GM18499 (cell line): ENCODE measurements around the gene PROB1.
"Not testable (repeated sequence)": the region's sequence is repeated elsewhere in the genome, so short reads cannot be mapped to it uniquely, and the experiment has no call there.

Experiments
- ATAC-seq: cut with Tn5 transposase; IDR thresholded peaks from one replicate; pipeline ENCODE4 v1.9.1; 2021; ENCODE audit warnings: moderate number of reproducible peaks; ENCODE audit not compliant: insufficient read depth, unreplicated experiment

PROB1 gene

GRCh38 chr5:139395844-139396640, 1.1 kb upstream of the PROB1 start:
- ATAC-seq: no peak

- no peak for ATAC-seq
Observed at GRCh38 chr5:139394123-139394653, 716 bp downstream of the PROB1 start.

DNA sequence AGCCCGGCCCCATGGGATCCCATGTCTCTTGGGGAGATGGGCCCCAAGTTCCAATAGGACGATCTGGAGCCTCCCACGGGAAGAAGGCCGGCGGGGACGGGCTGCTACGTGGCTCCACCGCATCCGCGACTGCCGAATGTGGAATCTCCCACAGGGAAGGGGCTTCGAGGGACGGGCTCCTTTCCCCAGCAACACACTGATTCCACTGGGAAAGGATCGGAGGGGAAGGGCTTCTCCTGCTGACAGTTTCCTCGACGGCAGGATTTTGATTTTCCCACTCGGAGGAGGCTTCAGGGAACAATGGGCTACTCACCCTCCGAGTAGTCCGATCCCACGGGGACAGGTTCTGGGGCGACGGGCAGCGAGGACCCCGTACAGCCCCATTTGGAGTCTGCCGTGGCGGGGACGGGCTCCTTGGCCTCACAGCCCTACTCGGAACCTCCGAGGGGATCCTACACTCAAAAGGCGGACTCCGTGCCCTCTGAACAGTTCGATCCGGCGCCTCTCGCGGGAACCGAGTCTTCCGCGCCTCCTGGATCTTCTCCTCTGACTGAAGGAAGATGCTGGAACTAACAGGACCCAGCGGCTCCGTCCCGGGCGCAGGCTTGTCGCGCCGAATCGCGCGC, 1.3 kb downstream of the PROB1 start:
- ATAC-seq: no peak

DNA sequence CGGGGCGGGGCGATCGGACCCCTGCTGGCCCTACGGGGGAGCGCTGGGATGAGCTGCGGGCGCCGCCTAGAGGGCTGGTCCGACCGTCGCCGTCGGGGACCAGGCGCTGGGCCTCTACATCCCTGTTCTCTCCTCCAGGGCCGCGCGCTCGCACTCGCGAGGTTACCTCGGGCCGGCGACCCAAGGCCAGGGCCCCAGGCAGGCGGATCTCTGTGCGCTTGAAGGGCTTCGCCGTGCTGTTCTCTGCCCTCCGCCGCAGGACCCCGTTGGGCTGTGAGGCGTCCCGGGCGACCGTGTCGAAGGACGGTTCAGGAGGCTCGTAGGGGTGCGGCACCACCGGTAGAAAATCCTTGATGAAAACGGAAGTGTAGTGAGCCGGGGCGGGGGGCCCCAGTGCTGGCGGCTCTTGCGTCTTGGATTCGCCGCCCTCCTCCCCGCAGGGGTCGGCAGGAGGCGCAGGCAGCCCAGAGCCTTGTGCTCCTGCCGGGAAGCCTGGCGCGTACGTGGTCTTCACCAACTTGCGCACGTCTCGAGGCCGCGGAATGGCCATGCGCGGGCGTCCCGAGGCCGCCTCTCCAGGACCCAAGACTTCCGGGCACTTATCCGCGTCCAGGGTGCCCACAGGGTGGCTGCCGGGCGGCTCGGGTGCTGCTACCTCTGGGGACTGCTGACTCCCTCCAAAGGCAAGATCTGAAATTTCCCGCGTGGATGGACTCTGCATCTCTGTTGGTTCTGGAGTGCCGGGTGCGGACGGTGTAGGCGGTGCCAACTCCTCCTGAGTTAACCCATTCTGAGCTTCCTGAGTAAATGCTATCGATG, 2.0 kb downstream of the PROB1 start:
- ATAC-seq: peak; percentile 23

DNA sequence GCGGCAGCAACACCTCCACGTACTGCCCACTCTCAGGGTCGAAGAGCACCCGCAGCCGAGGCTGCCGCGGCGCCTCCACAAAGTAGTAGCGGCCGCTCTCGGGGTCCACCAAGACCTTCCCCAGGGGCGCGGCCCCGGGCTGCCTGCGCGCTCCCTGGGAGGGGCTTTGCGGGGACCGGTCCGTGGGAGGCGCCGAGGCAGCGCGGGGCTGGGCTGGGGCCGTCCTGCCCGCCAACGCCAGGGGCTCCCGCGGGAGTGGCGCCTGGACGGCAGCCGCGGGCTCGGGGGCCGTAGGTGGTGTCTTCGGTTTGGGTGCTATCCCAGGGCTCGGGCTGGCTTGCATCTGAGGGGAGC, 2.6 kb downstream of the PROB1 start:
- ATAC-seq: no peak

GRCh38 chr5:139391570-139392323, 3.2 kb downstream of the PROB1 start:
- ATAC-seq: no peak

DNA sequence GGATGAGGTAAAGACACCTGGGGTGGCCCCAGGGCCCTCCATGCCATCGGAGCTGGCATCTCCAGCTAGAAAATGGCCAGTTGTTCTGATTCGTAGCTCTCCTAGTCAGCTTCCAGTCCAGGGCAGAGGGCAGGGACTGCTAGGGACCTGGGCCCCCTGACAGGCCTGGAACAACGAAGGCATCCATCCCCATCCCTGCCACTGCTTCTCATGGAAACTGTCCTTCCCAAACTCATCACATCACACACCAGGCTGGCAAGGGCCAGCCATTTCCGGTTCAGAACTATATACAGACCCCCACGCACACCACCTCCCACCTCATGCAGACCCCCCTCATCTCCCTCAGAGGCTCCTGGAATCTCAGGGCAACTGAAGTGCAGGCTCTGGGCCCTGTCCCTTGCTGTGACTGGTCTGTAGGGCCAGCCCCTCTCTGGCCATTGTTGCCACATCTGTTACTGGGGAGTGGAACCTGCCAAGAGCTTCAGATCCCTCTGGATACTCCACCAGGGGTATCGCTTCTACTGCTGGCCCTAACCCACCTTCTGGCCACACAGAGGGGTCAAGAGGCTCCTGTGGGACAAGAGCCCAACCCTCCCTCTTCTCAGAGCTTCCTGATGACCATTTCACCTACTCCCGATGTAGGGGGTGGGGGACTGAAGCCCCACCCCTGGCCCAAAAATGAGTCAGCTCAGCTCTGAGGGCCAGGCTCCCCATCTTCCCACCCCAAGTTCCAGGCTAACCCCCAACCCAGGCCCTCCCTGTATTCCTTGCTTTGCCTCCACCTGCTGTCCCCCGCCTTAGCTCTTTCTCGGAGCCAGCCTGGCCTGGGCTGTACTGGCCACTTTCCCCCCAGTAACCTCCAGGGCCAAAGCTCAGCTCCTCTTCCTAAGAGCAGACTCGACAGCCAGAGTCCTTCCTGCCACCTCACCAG, 4.0 kb downstream of the PROB1 start:
- no peak for ATAC-seq

DNA sequence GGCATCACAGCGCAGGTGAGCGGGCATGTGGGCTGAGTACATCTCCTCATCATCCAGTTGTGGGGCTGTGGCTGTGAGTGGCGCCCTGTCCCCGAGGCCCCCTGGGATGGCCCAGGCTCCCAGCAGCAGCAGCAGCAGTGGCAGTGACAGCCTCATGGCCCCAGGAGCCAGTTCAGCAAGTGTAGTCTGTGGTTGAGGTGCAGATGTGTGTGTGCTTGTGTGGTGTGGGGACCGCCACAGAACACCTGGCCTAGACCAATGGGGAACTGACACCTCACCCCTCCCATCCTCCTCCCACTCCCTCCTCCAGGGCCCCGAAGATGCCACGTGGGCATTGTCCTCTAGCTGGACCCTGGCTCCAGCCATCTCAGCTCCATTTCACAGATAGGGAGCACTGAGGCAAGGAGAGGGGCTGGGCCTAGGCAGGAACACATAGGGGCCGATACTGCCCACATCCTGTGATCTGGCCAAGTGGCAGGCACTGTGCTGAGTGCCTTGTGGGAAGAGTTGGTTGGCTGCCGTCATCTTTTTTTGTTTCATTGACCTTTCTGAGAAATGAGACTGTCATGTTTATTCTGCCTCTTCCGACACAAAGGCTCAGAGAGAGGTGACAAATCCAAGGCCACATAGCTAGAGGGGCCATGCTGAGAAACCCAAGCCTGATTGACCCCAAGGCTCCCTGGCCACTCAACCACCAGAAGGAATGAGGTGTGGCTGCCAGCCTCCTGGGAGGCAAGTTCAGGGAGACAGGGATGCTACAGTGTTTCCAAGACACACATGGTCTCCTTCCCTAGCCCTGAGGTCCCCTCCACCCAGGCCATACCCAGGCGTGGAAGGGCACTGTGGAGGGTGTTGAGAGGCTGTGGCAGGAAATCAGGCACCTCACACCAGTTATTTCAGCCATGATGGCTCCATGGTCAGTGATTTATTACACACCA, 4.9 kb downstream of the PROB1 start, which contains the start of gene MZB1:
MZB1 (minus strand) TSS at position 213 of the 938 bp plus-strand sequence; CDS start at position 156, 57 bp downstream.
- ATAC-seq: peak; percentile 33

- ATAC-seq: no peak
Observed at GRCh38 chr5:139388198-139388821, 6.6 kb downstream of the PROB1 start.

- ATAC-seq: no peak
Observed at GRCh38 chr5:139387611-139388197, 7.2 kb downstream of the PROB1 start.

GRCh38 chr5:139386956-139387355, 7.9 kb downstream of the PROB1 start:
- not testable (repeated sequence) for ATAC-seq

DNA sequence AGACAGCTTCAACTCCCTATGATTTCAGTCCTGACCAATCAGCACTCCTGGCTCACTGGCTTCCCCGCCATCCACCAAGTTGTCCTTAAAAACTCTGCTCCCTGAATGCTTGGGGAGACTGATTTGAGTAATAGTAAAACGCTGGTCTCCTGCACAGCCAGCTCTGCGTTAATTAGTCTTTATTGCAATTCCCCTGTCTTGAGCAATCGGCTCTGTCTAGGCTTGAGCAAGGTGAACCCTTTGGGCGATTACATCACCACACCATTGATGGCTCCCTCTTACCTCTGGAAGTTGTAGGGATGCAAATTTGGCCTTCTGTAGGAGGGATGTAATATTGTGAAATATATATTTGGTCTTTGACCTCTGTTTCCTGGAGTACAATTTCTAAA, 8.9 kb downstream of the PROB1 start:
- no peak for ATAC-seq

DNA sequence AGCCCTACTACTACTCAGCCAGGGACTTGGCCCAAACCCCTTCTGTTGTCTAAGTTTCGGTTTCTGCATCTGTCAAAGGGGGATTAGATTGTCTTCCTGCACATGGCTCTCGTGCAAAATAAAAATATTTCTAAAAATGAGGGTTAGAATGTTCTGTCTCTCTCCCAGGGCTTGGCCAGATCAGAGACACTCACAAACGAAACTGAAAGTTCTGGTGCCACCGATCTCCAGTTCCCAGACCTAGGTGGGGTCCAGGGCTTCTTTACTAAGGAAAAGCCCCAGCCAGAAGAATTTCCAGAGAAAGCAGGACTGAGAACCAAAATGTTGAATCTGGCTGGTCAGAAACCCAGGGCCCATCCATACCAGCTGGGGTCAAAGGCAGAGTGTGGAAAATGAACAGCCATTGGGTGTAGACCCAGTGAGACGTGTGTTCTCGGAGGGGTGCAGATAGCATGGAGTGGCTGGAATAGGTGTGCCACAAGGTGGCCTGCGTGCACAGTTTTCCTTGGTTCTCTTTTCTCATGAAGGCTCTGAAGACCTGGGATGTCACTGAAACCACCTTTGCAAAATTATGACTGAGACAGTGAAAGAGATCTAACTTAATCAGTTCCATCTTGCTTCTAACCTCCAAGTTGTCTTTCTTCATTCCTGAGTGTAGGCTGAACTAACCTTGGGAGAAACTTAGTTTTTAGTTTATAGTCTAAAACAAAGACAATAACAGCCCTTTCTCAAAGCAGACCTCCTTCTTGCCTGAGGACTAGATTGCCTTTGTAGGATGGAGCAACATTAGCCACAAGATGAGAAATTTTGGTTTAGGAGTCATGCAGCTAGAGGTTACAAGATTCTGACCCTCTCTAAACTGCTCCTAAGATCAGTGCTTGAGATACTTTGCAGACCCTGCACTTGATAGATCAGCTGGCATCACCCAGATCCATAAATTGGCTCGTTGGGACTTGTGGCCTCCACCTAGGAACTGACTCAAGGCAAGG, 9.5 kb downstream of the PROB1 start:
- no peak for ATAC-seq

GRCh38 chr5:139384591-139385051, 10.3 kb downstream of the PROB1 start:
- ATAC-seq: no peak

DNA sequence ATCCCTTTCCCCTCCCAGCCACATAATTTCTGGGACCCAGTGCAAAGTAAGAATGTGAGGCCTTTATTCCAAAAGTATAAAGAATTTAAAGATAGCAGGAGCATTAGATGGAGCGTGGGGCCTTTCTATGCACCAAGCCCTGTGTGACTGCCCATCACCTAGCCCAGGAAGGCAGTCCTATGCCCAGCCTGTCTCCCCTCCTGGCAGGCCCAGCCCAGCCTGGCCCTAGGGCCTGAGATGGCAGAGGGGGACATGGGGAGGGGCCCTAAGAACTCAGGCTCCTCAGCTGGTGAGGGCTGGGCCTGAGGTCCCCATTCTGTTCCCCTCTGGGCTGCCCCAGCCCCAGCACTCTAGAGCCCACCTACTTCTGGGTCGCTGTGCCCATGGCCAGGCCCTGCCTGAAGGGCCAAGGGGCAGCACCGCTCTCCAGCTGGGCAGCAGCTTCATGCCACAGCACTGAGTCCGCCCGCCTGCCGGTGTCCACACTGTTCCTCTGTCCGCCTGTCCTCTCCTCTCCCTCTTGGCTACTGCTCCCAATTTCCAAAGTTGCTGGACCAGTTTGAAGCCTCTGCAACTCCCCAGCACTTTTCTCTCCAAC, 10.8 kb downstream of the PROB1 start:
- ATAC-seq: no peak
